Panc1 (cell line): ENCODE measurements around the gene ATP2A2. TPM values are rescaled to one million over a fixed set of nuclear protein-coding genes. Genes with fewer than 3 reads are reported as not detected.

ENCODE experiments used
- ATAC-seq: fragments of 200-7000 bp; cut with Tn5 transposase; 2 replicates; pipeline ENCODE4 v1.9.1; 2020; ENCODE audit warnings: mild to moderate bottlenecking, moderate library complexity
- BruUV-seq: library from RNA; stranded (reverse); fragments of 400-500 nt; replicated peaks from 2 replicates; lab custom pipeline; 2021; lab: Mats Ljungman, UMichigan
- CTCF ChIA-PET: fragments of 300-600 bp; sonication (Branson Sonifier 250); formaldehyde crosslinking; loops from one replicate; lab custom pipeline; 2022; ENCODE audit warnings: antibody characterized with exemption; lab: Charles Lee
- POLR2A ChIA-PET: fragments of 300-600 bp; sonication (Branson Sonifier 250); formaldehyde crosslinking; loops from one replicate; lab custom pipeline; 2022; ENCODE audit warnings: antibody characterized with exemption; lab: Charles Lee
- DNase-seq: peaks from one replicate; pipeline ENCODE4 v3.0.0-alpha.2; 2010; ENCODE audit warnings: low read depth, low spot score
- H3K27ac ChIP-seq: 2 replicates; pipeline ENCODE4 v1.5.1; 2011; ENCODE audit warnings: mild to moderate bottlenecking, low read length, inconsistent platforms
- H3K27me3 ChIP-seq: fragments of 200-500 bp; sonication (Bioruptor generic); 2 replicates; pipeline ENCODE4 v1.6.0; 2014; ENCODE audit warnings: low read length, inconsistent platforms; ENCODE audit not compliant: control insufficient read depth, insufficient read depth
- H3K36me3 ChIP-seq: fragments of 200-500 bp; sonication (Bioruptor generic); 2 replicates; pipeline ENCODE4 v1.5.1; 2014; ENCODE audit warnings: inconsistent platforms, mild to moderate bottlenecking, low read length, moderate library complexity; ENCODE audit not compliant: control insufficient read depth, insufficient read depth
- H3K4me1 ChIP-seq: 2 replicates; pipeline ENCODE4 v1.5.1; 2011; ENCODE audit warnings: inconsistent platforms, mild to moderate bottlenecking, low read length, moderate library complexity; ENCODE audit not compliant: control insufficient read depth, insufficient read depth
- H3K4me3 ChIP-seq, 2 experiments: 2 replicates each; pipeline ENCODE4 v1.5.1; 2011 to 2012; ENCODE audit warnings: low read depth in 2 of 2, low read length in 2 of 2, mild to moderate bottlenecking in 2 of 2, inconsistent platforms in 1 of 2, moderate library complexity in 1 of 2
- H3K9me3 ChIP-seq: fragments of 200-500 bp; sonication (Bioruptor generic); 2 replicates; pipeline ENCODE4 v1.5.1; 2014; ENCODE audit warnings: low read depth, mild to moderate bottlenecking, inconsistent platforms, low read length, moderate library complexity; ENCODE audit not compliant: control insufficient read depth, insufficient read depth
- CTCF ChIP-seq: fragments of 450-650 bp; IDR thresholded peaks from 2 replicates; pipeline ENCODE4 v1.5.1; 2017; ENCODE audit warnings: mild to moderate bottlenecking
- POLR2AphosphoS5 ChIP-seq: IDR thresholded peaks from 2 replicates; pipeline ENCODE4 v1.6.1; 2012; ENCODE audit warnings: mild to moderate bottlenecking, low read depth, low read length, moderate library complexity
- REST ChIP-seq, 2 experiments: IDR thresholded peaks; 2 replicates each; pipeline ENCODE4 v1.6.1; 2011 to 2012; ENCODE audit warnings: low read depth in 2 of 2, control low read depth in 1 of 2, low read length in 1 of 2, mild to moderate bottlenecking in 1 of 2, moderate library complexity in 1 of 2; ENCODE audit not compliant: insufficient read depth in 1 of 2
- TCF7L2 ChIP-seq: IDR thresholded peaks from 2 replicates; pipeline ENCODE4 v1.6.1; 2011; ENCODE audit warnings: mild to moderate bottlenecking, low read depth, low read length, inconsistent platforms
- in situ Hi-C: cut with HindIII; loops from 2 replicates; pipeline ENCODE4 v1.10.0; 2016; ENCODE audit warnings: low sequenced_read_pairs, low pct_unique_long_range_greater_than_20kb
- intact Hi-C: fragments of 100-400 bp; cut with micrococcal nuclease; formaldehyde crosslinking; loops from one replicate; pipeline ENCODE4 v1.10.0; 2022; ENCODE audit not compliant: unreplicated experiment
- total RNA-seq: library from RNA; stranded (reverse); gene quantifications from one replicate; pipeline ENCODE4 v1.2.1, GENCODE V29; 2021; ENCODE audit not compliant: unreplicated experiment

Gene ATP2A2
- total RNA-seq, 1 experiment from 2014 or later, result 286 TPM

- Histone ChIP-seq H3K9me3 (no peaks in the 10 kb centered on the region), H3K4me1 (no peaks in the 10 kb centered on the region), H3K4me3 (no peak overlapping the region), H3K27ac (no peak overlapping the region), H3K36me3 (peaks cover 32% of the 10 kb centered on the region), H3K27me3 (no peaks in the 10 kb centered on the region)
- TF ChIP-seq CTCF (no peak), TCF7L2 (no peak), POLR2AphosphoS5 (no peak), REST (IDR thresholded peaks at IDR 0.05; ENCODE audit: insufficient read depth in 1 of 2, low read depth in 2 of 2, low read length in 1 of 2) (no peak)
- POLR2A ChIA-PET, result no interaction called here
- BruUV-seq, result no TSS peak
- CTCF ChIA-PET, result no interaction called here
- DNase-seq (no peak), ATAC-seq (no peak)
- in situ Hi-C loops (no loop called here), intact Hi-C loops (no loop called here)
Observed at GRCh38 chr12:110382683-110383082, 101.6 kb downstream of the ATP2A2 start.

Other genes with a start within 250 kb of the ATP2A2 start
- 13.6 TPM for gene C12orf76, start 232.7 kb upstream of the ATP2A2 start, total RNA-seq
- 15.5 TPM for gene IFT81, start 156.9 kb upstream of the ATP2A2 start, total RNA-seq
- gene ANAPC7, start 122.5 kb downstream of the ATP2A2 start, total RNA-seq, result 85.8 TPM
- gene ARPC3, start 169.1 kb downstream of the ATP2A2 start, total RNA-seq, result 319 TPM
- gene GPN3, start 187.0 kb downstream of the ATP2A2 start, total RNA-seq, result 39.0 TPM
- gene FAM216A, start 187.6 kb downstream of the ATP2A2 start, total RNA-seq, result 22.3 TPM
- 128 TPM for gene VPS29, start 220.9 kb downstream of the ATP2A2 start, total RNA-seq
- 0.98 TPM for gene RAD9B, start 221.1 kb downstream of the ATP2A2 start, total RNA-seq